Measurements from ENCODE around the gene CFAP92.

The CFAP92 gene

DNA sequence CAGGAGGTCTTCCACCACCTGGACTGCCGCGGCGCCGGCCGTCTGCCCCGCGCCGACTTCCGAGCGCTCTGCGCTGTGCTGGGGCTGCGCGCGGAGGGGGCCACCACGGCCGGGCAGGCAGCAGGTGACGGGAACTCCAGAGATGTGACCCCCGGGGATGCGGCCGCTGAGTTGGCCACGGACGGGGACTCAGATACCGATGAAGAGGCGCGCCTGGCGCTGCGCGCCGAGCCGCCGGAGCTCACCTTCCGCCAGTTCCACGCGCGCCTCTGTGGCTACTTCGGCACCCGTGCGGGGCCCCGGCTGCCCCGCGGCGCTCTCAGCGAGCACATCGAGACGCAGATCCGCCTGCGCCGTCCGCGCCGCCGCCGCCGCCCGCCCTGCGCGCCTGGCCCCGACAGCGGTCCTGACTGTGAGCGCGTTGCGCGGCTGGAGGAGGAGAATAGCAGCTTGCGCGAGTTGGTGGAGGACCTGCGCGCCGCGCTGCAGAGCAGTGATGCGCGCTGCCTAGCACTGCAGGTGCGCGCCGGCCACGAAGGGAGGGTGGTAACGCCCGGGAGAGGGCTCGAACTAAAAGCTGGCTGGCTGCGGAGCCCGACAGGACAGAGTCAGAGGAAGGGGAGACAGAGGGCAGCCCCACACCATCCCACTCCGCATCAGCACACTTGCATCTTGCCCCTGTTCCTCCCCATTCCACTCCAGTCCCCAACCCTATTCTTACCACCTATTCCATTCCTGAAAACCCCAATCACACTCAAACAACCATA is 8.1 kb upstream of the CFAP92 start (continued):
- TF ChIP-seq, protein P1, sequence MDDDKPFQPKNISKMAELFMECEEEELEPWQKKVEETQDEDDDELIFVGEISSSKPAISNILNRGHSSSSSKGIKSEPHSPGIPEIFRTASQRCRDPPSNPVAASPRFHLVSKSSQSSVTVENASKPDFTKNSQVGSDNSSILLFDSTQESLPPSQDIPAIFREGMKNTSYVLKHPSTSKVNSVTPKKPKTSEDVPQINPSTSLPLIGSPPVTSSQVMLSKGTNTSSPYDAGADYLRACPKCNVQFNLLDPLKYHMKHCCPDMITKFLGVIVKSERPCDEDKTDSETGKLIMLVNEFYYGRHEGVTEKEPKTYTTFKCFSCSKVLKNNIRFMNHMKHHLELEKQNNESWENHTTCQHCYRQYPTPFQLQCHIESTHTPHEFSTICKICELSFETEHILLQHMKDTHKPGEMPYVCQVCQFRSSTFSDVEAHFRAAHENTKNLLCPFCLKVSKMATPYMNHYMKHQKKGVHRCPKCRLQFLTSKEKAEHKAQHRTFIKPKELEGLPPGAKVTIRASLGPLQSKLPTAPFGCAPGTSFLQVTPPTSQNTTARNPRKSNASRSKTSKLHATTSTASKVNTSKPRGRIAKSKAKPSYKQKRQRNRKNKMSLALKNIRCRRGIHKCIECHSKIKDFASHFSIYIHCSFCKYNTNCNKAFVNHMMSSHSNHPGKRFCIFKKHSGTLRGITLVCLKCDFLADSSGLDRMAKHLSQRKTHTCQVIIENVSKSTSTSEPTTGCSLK (tag by site-specific recombination; IDR thresholded peaks at IDR 0.05), result no peak
- TF ChIP-seq ZNF621 (tag by site-specific recombination; IDR thresholded peaks at IDR 0.05) (no peak), ZBTB17 (tag by site-specific recombination; IDR thresholded peaks at IDR 0.05) (no peak), ZNF610 (tag by site-specific recombination; IDR thresholded peaks at IDR 0.05; ENCODE audit: borderline replicate concordance) (no peak), ZNF19 (tag by site-specific recombination; IDR thresholded peaks at IDR 0.05; ENCODE audit: low read depth) (no peak), HOXA7 (CRISPR knock-in tag; IDR thresholded peaks at IDR 0.05; ENCODE audit: borderline replicate concordance) (no peak), ZNF623 (tag by site-specific recombination; IDR thresholded peaks at IDR 0.05) (no peak), ZNF214 (tag by site-specific recombination; IDR thresholded peaks at IDR 0.05; ENCODE audit: borderline replicate concordance) (no peak), ZNF248 (tag by site-specific recombination; IDR thresholded peaks at IDR 0.05) (no peak), ZNF391 (tag by site-specific recombination; IDR thresholded peaks at IDR 0.05; ENCODE audit: borderline replicate concordance, low read depth) (no peak), GLIS2 (tag by site-specific recombination; IDR thresholded peaks at IDR 0.05) (0 out of 2 replicates have a peak, but pooled peaks have one; percentile 14), ZNF211 (tag by site-specific recombination; IDR thresholded peaks at IDR 0.05; ENCODE audit: low read depth) (no peak), TCF7L2 (IDR thresholded peaks at IDR 0.05; ENCODE audit: borderline replicate concordance, low read depth, low read length) (no peak), BCL11B (tag by site-specific recombination; IDR thresholded peaks at IDR 0.05; ENCODE audit: low read depth) (no peak), GLIS1 (tag by site-specific recombination; IDR thresholded peaks at IDR 0.05) (peak; percentile 80), ZNF266 (tag by site-specific recombination; IDR thresholded peaks at IDR 0.05; ENCODE audit: low read depth) (no peak), ZSCAN23 (tag by site-specific recombination; IDR thresholded peaks at IDR 0.05) (no peak), RBAK (tag by site-specific recombination; IDR thresholded peaks at IDR 0.05) (no peak), SP7 (tag by site-specific recombination; IDR thresholded peaks at IDR 0.05) (no peak), ZFP3 (tag by site-specific recombination; IDR thresholded peaks at IDR 0.05; ENCODE audit: low read depth) (no peak), ZNF521 (tag by site-specific recombination; IDR thresholded peaks at IDR 0.05) (no peak), KLF8 (tag by site-specific recombination; IDR thresholded peaks at IDR 0.05) (no peak), ZNF785 (tag by site-specific recombination; IDR thresholded peaks at IDR 0.05) (no peak)
- TF ChIP-seq, protein P2, sequence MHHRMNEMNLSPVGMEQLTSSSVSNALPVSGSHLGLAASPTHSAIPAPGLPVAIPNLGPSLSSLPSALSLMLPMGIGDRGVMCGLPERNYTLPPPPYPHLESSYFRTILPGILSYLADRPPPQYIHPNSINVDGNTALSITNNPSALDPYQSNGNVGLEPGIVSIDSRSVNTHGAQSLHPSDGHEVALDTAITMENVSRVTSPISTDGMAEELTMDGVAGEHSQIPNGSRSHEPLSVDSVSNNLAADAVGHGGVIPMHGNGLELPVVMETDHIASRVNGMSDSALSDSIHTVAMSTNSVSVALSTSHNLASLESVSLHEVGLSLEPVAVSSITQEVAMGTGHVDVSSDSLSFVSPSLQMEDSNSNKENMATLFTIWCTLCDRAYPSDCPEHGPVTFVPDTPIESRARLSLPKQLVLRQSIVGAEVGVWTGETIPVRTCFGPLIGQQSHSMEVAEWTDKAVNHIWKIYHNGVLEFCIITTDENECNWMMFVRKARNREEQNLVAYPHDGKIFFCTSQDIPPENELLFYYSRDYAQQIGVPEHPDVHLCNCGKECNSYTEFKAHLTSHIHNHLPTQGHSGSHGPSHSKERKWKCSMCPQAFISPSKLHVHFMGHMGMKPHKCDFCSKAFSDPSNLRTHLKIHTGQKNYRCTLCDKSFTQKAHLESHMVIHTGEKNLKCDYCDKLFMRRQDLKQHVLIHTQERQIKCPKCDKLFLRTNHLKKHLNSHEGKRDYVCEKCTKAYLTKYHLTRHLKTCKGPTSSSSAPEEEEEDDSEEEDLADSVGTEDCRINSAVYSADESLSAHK (tag by site-specific recombination; IDR thresholded peaks at IDR 0.05), result no peak
- TF ChIP-seq, protein P3, sequence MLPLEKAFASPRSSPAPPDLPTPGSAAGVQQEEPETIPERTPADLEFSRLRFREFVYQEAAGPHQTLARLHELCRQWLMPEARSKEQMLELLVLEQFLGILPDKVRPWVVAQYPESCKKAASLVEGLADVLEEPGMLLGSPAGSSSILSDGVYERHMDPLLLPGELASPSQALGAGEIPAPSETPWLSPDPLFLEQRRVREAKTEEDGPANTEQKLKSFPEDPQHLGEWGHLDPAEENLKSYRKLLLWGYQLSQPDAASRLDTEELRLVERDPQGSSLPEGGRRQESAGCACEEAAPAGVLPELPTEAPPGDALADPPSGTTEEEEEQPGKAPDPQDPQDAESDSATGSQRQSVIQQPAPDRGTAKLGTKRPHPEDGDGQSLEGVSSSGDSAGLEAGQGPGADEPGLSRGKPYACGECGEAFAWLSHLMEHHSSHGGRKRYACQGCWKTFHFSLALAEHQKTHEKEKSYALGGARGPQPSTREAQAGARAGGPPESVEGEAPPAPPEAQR (tag by site-specific recombination; IDR thresholded peaks at IDR 0.05), result no peak
- TF ChIP-seq, protein P4, sequence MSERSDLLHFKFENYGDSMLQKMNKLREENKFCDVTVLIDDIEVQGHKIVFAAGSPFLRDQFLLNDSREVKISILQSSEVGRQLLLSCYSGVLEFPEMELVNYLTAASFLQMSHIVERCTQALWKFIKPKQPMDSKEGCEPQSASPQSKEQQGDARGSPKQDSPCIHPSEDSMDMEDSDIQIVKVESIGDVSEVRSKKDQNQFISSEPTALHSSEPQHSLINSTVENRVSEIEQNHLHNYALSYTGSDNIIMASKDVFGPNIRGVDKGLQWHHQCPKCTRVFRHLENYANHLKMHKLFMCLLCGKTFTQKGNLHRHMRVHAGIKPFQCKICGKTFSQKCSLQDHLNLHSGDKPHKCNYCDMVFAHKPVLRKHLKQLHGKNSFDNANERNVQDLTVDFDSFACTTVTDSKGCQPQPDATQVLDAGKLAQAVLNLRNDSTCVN (tag by site-specific recombination; optimal IDR thresholded peaks at IDR 0.05), result peak; percentile 79
- TF ChIP-seq, protein P5, sequence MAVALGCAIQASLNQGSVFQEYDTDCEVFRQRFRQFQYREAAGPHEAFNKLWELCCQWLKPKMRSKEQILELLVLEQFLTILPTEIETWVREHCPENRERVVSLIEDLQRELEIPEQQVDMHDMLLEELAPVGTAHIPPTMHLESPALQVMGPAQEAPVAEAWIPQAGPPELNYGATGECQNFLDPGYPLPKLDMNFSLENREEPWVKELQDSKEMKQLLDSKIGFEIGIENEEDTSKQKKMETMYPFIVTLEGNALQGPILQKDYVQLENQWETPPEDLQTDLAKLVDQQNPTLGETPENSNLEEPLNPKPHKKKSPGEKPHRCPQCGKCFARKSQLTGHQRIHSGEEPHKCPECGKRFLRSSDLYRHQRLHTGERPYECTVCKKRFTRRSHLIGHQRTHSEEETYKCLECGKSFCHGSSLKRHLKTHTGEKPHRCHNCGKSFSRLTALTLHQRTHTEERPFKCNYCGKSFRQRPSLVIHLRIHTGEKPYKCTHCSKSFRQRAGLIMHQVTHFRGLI (tag by site-specific recombination; IDR thresholded peaks at IDR 0.05), result no peak
- TF ChIP-seq, protein P6, sequence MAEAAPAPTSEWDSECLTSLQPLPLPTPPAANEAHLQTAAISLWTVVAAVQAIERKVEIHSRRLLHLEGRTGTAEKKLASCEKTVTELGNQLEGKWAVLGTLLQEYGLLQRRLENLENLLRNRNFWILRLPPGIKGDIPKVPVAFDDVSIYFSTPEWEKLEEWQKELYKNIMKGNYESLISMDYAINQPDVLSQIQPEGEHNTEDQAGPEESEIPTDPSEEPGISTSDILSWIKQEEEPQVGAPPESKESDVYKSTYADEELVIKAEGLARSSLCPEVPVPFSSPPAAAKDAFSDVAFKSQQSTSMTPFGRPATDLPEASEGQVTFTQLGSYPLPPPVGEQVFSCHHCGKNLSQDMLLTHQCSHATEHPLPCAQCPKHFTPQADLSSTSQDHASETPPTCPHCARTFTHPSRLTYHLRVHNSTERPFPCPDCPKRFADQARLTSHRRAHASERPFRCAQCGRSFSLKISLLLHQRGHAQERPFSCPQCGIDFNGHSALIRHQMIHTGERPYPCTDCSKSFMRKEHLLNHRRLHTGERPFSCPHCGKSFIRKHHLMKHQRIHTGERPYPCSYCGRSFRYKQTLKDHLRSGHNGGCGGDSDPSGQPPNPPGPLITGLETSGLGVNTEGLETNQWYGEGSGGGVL (tag by site-specific recombination; IDR thresholded peaks at IDR 0.05), result no peak
